HG03039 (cell line): Measurements from ENCODE around the gene RIOX2.

Experiments used
- ATAC-seq: cut with Tn5 transposase; IDR thresholded peaks from one replicate; pipeline ENCODE4 v1.9.1; 2021; ENCODE audit warnings: mild to moderate bottlenecking, moderate library complexity; ENCODE audit not compliant: unreplicated experiment

RIOX2 gene

GRCh38 chr3:97990624-97991292 is 18.5 kb upstream of the RIOX2 start:
- ATAC-seq, result no peak

- no peak for ATAC-seq
Measured at GRCh38 chr3:97988784-97989568, 16.7 kb upstream of the RIOX2 start.

- ATAC-seq, result no peak
Measured at GRCh38 chr3:97987306-97987705, 15.1 kb upstream of the RIOX2 start.

GRCh38 chr3:97983933-97984491 is 11.8 kb upstream of the RIOX2 start:
- ATAC-seq, result no peak

GRCh38 chr3:97981886-97982285 is 9.7 kb upstream of the RIOX2 start:
- ATAC-seq, result no peak

GRCh38 chr3:97979610-97980009 is 7.4 kb upstream of the RIOX2 start:
- no peak for ATAC-seq

GRCh38 chr3:97975466-97975865 is 3.2 kb upstream of the RIOX2 start:
- no peak for ATAC-seq

- no peak for ATAC-seq
Measured at GRCh38 chr3:97974996-97975395, 2.8 kb upstream of the RIOX2 start.

GRCh38 chr3:97972976-97973375 is 745 bp upstream of the RIOX2 start:
- no peak for ATAC-seq

- no peak for ATAC-seq
Measured at GRCh38 chr3:97970956-97971620, 1.1 kb downstream of the RIOX2 start.

GRCh38 chr3:97970156-97970555 is 2.1 kb downstream of the RIOX2 start:
- ATAC-seq, result no peak

- no peak for ATAC-seq
Measured at GRCh38 chr3:97969541-97969940, 2.7 kb downstream of the RIOX2 start.

- ATAC-seq, result no peak
Measured at GRCh38 chr3:97968376-97968775, 3.9 kb downstream of the RIOX2 start.

- ATAC-seq, result no peak
Measured at GRCh38 chr3:97967966-97968365, 4.3 kb downstream of the RIOX2 start.

- ATAC-seq, result no peak
Measured at GRCh38 chr3:97960993-97961766, 11.1 kb downstream of the RIOX2 start.

GRCh38 chr3:97960551-97960950 is 11.7 kb downstream of the RIOX2 start:
- no peak for ATAC-seq

- no peak for ATAC-seq
Measured at GRCh38 chr3:97959872-97960271, 12.4 kb downstream of the RIOX2 start.

GRCh38 chr3:97958796-97959195 is 13.4 kb downstream of the RIOX2 start:
- no peak for ATAC-seq

GRCh38 chr3:97958396-97958795 is 13.8 kb downstream of the RIOX2 start:
- ATAC-seq, result no peak

GRCh38 chr3:97957617-97958311 is 14.5 kb downstream of the RIOX2 start:
- ATAC-seq, result no peak
